B cell (primary cell): Measurements from ENCODE around the gene ATP11C.

ENCODE experiments used
- EZH2 ChIP-seq: IDR thresholded peaks from 2 replicates; pipeline ENCODE4 v1.6.1; 2012; ENCODE audit warnings: borderline replicate concordance, low read depth, mild to moderate bottlenecking, moderate library complexity, low read length; ENCODE audit not compliant: insufficient read depth, poor library complexity, severe bottlenecking
- TF ChIP-seq, protein P1 (sequence below): fragments of 200-600 bp; IDR thresholded peaks from one replicate; pipeline ENCODE4 v1.8.0; 2022; ENCODE audit warnings: antibody characterized with exemption, mild to moderate bottlenecking

DNA sequence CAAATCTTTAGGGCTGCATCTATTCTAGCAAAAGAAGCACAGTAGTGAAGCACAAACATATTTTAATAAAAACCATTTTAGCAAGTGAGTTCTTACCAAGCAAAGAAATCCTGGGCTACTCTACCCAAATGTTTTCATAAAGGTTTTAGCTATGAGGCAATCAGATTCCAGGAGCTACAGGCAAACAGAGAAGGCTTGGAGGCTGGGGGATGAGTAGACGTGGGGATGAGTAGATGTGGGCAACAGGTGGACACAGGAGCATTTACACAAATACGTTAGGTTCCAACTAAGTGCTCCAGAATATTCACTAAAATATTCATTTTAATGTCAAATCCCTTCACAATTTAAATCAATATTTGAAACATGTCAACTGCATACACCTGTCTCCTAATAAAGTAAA is 34.5 kb downstream of the ATP11C start:
- TF ChIP-seq, protein P1, sequence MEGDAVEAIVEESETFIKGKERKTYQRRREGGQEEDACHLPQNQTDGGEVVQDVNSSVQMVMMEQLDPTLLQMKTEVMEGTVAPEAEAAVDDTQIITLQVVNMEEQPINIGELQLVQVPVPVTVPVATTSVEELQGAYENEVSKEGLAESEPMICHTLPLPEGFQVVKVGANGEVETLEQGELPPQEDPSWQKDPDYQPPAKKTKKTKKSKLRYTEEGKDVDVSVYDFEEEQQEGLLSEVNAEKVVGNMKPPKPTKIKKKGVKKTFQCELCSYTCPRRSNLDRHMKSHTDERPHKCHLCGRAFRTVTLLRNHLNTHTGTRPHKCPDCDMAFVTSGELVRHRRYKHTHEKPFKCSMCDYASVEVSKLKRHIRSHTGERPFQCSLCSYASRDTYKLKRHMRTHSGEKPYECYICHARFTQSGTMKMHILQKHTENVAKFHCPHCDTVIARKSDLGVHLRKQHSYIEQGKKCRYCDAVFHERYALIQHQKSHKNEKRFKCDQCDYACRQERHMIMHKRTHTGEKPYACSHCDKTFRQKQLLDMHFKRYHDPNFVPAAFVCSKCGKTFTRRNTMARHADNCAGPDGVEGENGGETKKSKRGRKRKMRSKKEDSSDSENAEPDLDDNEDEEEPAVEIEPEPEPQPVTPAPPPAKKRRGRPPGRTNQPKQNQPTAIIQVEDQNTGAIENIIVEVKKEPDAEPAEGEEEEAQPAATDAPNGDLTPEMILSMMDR: no peak
- no peak for TF ChIP-seq EZH2
